GM23338 (cell line): ENCODE data around the gene NUMBL. TPM values are rescaled to one million over a fixed set of nuclear protein-coding genes. Genes with fewer than 3 reads are reported as not detected.
A peak's percentile ranks its signal among the peaks of the same experiment; 100 is the strongest.

Source experiments
- ATAC-seq: fragments of 200-7000 bp; cut with Tn5 transposase; 3 replicates; pipeline ENCODE4 v1.9.1; 2020
- DNase-seq: peaks from one replicate; pipeline ENCODE4 v3.0.0-alpha.2; 2015; ENCODE audit warnings: low spot score
- H2AFZ ChIP-seq: fragments of 200-600 bp; sonication (generic); 2 replicates; pipeline ENCODE4 v1.8.0; 2016; ENCODE audit warnings: antibody characterized with exemption, mild to moderate bottlenecking, moderate library complexity
- H3F3A ChIP-seq: fragments of 200-600 bp; sonication (generic); replicated peaks from 2 replicates; pipeline ENCODE4 v1.8.0; 2017; ENCODE audit warnings: antibody characterized with exemption, mixed run types, low read depth
- H3K27ac ChIP-seq: fragments of 200-600 bp; sonication (generic); 2 replicates; pipeline ENCODE4 v1.6.1; 2016; ENCODE audit warnings: low read depth
- H3K27me3 ChIP-seq: fragments of 200-600 bp; sonication (generic); 2 replicates; pipeline ENCODE4 v1.8.0; 2016; ENCODE audit warnings: mild to moderate bottlenecking, mixed run types, moderate library complexity; ENCODE audit not compliant: insufficient read depth
- H3K36me3 ChIP-seq: fragments of 200-600 bp; sonication (generic); 2 replicates; pipeline ENCODE4 v1.8.0; 2016; ENCODE audit warnings: mild to moderate bottlenecking; ENCODE audit not compliant: insufficient read depth
- H3K4me1 ChIP-seq: fragments of 200-600 bp; sonication (generic); 2 replicates; pipeline ENCODE4 v1.8.0; 2016; ENCODE audit warnings: mild to moderate bottlenecking, moderate library complexity; ENCODE audit not compliant: insufficient read depth
- H3K4me2 ChIP-seq: fragments of 200-600 bp; sonication (generic); 2 replicates; pipeline ENCODE4 v1.7.1; 2017; ENCODE audit warnings: mixed run types
- H3K4me3 ChIP-seq: fragments of 200-600 bp; sonication (generic); 2 replicates; pipeline ENCODE4 v1.6.1; 2016; ENCODE audit warnings: mixed run types
- H3K79me2 ChIP-seq: fragments of 200-600 bp; sonication (generic); replicated peaks from 2 replicates; pipeline ENCODE4 v1.8.0; 2017; ENCODE audit warnings: mild to moderate bottlenecking; ENCODE audit not compliant: insufficient read depth
- H3K9me2 ChIP-seq: fragments of 200-600 bp; sonication (generic); 2 replicates; pipeline ENCODE4 v1.8.0; 2017; ENCODE audit not compliant: insufficient read depth
- H4K20me1 ChIP-seq: fragments of 200-600 bp; sonication (generic); replicated peaks from 2 replicates; pipeline ENCODE4 v1.8.0; 2017; ENCODE audit warnings: mild to moderate bottlenecking; ENCODE audit not compliant: insufficient read depth
- H3K27ac Mint-ChIP-seq: 2 replicates; pipeline ENCODE4 v1.8.0; 2020; ENCODE audit warnings: inconsistent platforms, mild to moderate bottlenecking, moderate library complexity, mixed read lengths
- H3K27me3 Mint-ChIP-seq: 3 replicates; pipeline ENCODE4 v1.8.0; 2022; ENCODE audit warnings: low read depth, mild to moderate bottlenecking, moderate library complexity, mixed read lengths, inconsistent platforms; ENCODE audit not compliant: insufficient read depth, poor library complexity
- H3K36me3 Mint-ChIP-seq: 3 replicates; pipeline ENCODE4 v1.8.0; 2021; ENCODE audit warnings: low read depth, mild to moderate bottlenecking, inconsistent platforms, moderate library complexity, mixed read lengths
- H3K4me1 Mint-ChIP-seq: 3 replicates; pipeline ENCODE4 v1.8.0; 2020; ENCODE audit warnings: mild to moderate bottlenecking, inconsistent platforms, mixed read lengths
- H3K4me3 Mint-ChIP-seq: 3 replicates; pipeline ENCODE4 v1.8.0; 2021; ENCODE audit warnings: moderate library complexity, mild to moderate bottlenecking, inconsistent platforms, mixed read lengths
- H3K9me3 Mint-ChIP-seq: 3 replicates; pipeline ENCODE4 v1.8.0; 2020; ENCODE audit warnings: moderate library complexity, mild to moderate bottlenecking, inconsistent platforms, mixed read lengths
- NANOG ChIP-seq: IDR thresholded peaks from 2 replicates; pipeline ENCODE4 v1.6.1; 2016; ENCODE audit warnings: antibody characterized with exemption, borderline replicate concordance
- POLR2AphosphoS5 ChIP-seq: IDR thresholded peaks from 2 replicates; pipeline ENCODE4 v1.6.1; 2016; ENCODE audit warnings: antibody characterized with exemption, low read depth
- ZNF331 ChIP-seq: fragments of 250-450 bp; sonication (Bioruptor Pico); IDR thresholded peaks from 2 replicates; pipeline ENCODE4 v1.5.0; 2020; ENCODE audit warnings: low read depth, mild to moderate bottlenecking, moderate library complexity
- polyA plus RNA-seq: library from polyadenylated mRNA; unstranded; fragments of >200 nt; fragmentation: Nextera tagmentation; extraction: Ambion mirVana; gene quantifications from 2 replicates; pipeline ENCODE4 v1.2.1, GENCODE V29; 2016
- total RNA-seq: library from RNA; depleted of rRNA; stranded (reverse); fragments of >200 nt; shearing (Covaris generic); gene quantifications from 2 replicates; pipeline ENCODE4 v1.2.3, GENCODE V29; 2014
- TF ChIP-seq, protein P1 (sequence below), 2 experiments: fragments of 200-600 bp in 1 of 2; sonication (generic) in 1 of 2; conservative IDR thresholded peaks; 2 replicates each; pipeline versions ENCODE4 v1.5.1 to v1.6.1; 2016 to 2017; ENCODE audit warnings: antibody characterized with exemption in 2 of 2, low read depth in 2 of 2, mild to moderate bottlenecking in 2 of 2, moderate library complexity in 1 of 2

NUMBL gene
- total and polyA plus RNA-seq, 2 experiments from 2014 or later: 8.5 to 28.5 TPM

DNA sequence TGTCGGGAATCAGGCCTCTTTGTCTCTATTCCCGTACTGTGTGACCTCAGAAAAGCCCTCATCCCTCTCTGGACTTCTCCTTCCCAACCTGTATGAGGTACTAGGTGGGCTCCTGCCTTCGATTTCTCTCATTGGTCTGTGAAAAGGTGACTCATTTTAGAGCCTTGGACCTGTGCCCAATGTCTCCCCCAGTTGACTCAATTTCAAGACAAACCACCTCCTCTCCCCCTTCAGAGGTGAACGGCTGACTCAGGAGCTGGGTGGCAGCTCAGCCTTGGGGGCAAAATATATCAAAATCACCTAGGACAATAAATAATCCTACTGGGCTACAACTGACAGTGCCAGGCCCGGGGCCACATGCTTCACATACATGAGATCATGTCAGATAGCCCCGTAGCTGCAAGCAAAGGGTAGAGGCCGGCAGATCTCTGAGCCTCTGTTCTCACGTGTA lies 25.6 kb upstream of the NUMBL start:
- Mint-ChIP-seq H3K4me3 (peak overlapping the region; percentile 93), H3K27ac (peak overlapping the region; percentile 96), H3K36me3 (peaks cover 23% of the 10 kb centered on the region), H3K9me3 (no peaks in the 10 kb centered on the region), H3K27me3 (peaks cover 10% of the 10 kb centered on the region), H3K4me1 (peaks cover 25% of the 10 kb centered on the region)
- H3K4me2 ChIP-seq: peak overlapping the region; percentile 95
- peaks cover 6% of the 10 kb centered on the region; the same call in 1 of the 2 replicates for H3K36me3 ChIP-seq
- no peaks in the 10 kb centered on the region for H3K27me3 ChIP-seq
- peaks cover 38% of the 10 kb centered on the region for H3K79me2 ChIP-seq
- H3F3A ChIP-seq: peaks cover 15% of the 10 kb centered on the region; the same call in 1 of the 2 replicates
- H2AFZ ChIP-seq: peak overlapping the region; percentile 82; the same call in 1 of the 2 replicates
- peaks cover 22% of the 10 kb centered on the region for H3K4me1 ChIP-seq
- TF ChIP-seq ZNF331 (CRISPR knock-in tag) (no peak), NANOG (no peak)
- TF ChIP-seq, protein P1, sequence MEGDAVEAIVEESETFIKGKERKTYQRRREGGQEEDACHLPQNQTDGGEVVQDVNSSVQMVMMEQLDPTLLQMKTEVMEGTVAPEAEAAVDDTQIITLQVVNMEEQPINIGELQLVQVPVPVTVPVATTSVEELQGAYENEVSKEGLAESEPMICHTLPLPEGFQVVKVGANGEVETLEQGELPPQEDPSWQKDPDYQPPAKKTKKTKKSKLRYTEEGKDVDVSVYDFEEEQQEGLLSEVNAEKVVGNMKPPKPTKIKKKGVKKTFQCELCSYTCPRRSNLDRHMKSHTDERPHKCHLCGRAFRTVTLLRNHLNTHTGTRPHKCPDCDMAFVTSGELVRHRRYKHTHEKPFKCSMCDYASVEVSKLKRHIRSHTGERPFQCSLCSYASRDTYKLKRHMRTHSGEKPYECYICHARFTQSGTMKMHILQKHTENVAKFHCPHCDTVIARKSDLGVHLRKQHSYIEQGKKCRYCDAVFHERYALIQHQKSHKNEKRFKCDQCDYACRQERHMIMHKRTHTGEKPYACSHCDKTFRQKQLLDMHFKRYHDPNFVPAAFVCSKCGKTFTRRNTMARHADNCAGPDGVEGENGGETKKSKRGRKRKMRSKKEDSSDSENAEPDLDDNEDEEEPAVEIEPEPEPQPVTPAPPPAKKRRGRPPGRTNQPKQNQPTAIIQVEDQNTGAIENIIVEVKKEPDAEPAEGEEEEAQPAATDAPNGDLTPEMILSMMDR (conservative IDR thresholded peaks at IDR 0.05; ENCODE audit: low read depth in 2 of 2): no peak
- DNase-seq: no peak
- H3K27ac ChIP-seq: peak overlapping the region; percentile 98
- peaks cover 8% of the 10 kb centered on the region; the same call in 1 of the 2 replicates for H4K20me1 ChIP-seq
- ATAC-seq: no peak
- H3K9me2 ChIP-seq: no peaks in the 10 kb centered on the region
- H3K4me3 ChIP-seq: peak overlapping the region; percentile 99

DNA sequence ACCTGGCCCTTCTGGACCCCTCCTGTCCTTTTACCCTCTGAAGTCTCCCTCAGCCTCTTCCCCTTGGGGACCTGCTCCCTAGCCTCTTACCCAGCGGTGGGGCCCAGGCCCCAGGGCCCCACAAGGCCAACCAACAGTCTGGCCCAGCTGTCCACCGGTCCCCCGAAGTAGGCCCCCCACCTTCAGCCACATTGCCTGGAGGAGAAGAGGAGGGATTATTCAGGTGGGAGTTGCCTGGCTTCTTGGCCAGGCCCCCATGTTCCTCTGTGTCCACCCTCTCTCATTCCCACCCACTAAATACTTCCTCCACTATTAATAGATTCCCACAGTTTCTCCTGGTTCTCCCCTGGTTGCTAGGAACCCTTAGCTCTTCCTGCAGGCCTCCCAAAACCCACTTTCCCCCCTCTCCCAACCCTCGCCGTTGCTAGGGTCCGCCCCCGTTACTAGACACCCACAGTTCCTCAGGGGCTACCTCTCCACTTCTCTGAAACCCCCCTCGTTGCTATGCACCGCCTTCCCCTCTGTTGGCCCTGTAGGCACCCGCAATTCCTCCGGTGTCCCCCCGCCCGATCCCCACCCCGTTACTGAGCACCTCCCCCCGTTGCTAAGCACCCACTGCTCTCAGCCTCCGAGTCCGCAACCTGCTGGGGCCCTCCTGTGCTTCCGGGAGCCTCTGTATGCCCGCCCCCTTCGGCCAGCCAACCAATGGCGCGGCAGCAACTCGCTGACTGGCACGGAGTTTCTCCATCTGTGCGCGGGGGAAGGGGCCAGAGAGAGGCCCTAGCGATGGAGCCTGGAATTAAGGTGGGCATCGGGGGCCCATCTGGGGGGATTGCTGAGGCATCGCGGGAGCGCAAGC lies 24.2 kb upstream of the NUMBL start:
- Histone ChIP-seq H3K27me3 (no peaks in the 10 kb centered on the region), H3K27ac (peak overlapping the region; percentile 98), H3K4me3 (peak overlapping the region; percentile 99), H3F3A (peaks cover 15% of the 10 kb centered on the region; the same call in 1 of the 2 replicates), H2AFZ (peak overlapping the region; percentile 89), H4K20me1 (peaks cover 3% of the 10 kb centered on the region; the same call in 1 of the 2 replicates), H3K4me2 (peak overlapping the region; percentile 95), H3K9me2 (no peaks in the 10 kb centered on the region), H3K79me2 (peaks cover 26% of the 10 kb centered on the region), H3K36me3 (peaks cover 11% of the 10 kb centered on the region; the same call in 1 of the 2 replicates), H3K4me1 (peaks cover 21% of the 10 kb centered on the region)
- DNase-seq (peak; percentile 98), ATAC-seq (peak; percentile 77)
- peaks cover 28% of the 10 kb centered on the region for H3K36me3 Mint-ChIP-seq
- H3K9me3 Mint-ChIP-seq: no peaks in the 10 kb centered on the region
- H3K27ac Mint-ChIP-seq: peak overlapping the region; percentile 96
- peaks cover 17% of the 10 kb centered on the region for H3K4me1 Mint-ChIP-seq
- peak overlapping the region; percentile 93 for H3K4me3 Mint-ChIP-seq
- H3K27me3 Mint-ChIP-seq: peaks cover 10% of the 10 kb centered on the region
- TF ChIP-seq POLR2AphosphoS5: peak; percentile 45; the same call in 1 of the 2 replicates
- TF ChIP-seq, protein P1 (conservative IDR thresholded peaks at IDR 0.05; ENCODE audit: low read depth in 2 of 2): no peak
